K562 (cell line): Measurements from ENCODE around the gene BACH1. TPM values are rescaled to one million over a fixed set of nuclear protein-coding genes. Genes with fewer than 3 reads are reported as not detected.

ENCODE experiments used
- ATF2 ChIP-seq: sonication (generic); formaldehyde crosslinking; IDR thresholded peaks from 2 replicates; pipeline ENCODE4 v1.8.1; 2022; ENCODE audit warnings: missing genetic modification reagents
- DNMT1 ChIP-seq: fragments of 450-650 bp; IDR thresholded peaks from 2 replicates; pipeline ENCODE4 v1.6.1; 2016; ENCODE audit warnings: antibody characterized with exemption, mild to moderate bottlenecking
- HMG20B ChIP-seq: fragments of 250-450 bp; sonication (Bioruptor Pico); IDR thresholded peaks from 2 replicates; pipeline ENCODE4 v1.5.0; 2021; ENCODE audit warnings: mild to moderate bottlenecking
- MEF2D ChIP-seq: conservative IDR thresholded peaks from 2 replicates; pipeline ENCODE4 v1.6.1; 2016; ENCODE audit warnings: low read depth, missing genetic modification characterization, missing compliant biosample characterization
- PHF8 ChIP-seq: fragments of 200-600 bp; sonication (generic); IDR thresholded peaks from 2 replicates; pipeline ENCODE4 v1.6.1; 2012; ENCODE audit warnings: mixed run types, mild to moderate bottlenecking, inconsistent platforms, low read length, moderate library complexity, borderline replicate concordance
- PTRF ChIP-seq: fragments of 450-650 bp; IDR thresholded peaks from 2 replicates; pipeline ENCODE4 v1.6.1; 2016; ENCODE audit warnings: mild to moderate bottlenecking, missing genetic modification characterization, missing compliant biosample characterization
- RCOR1 ChIP-seq, 2 experiments: IDR thresholded peaks; 2 replicates each; pipeline ENCODE4 v1.6.1; 2012; ENCODE audit warnings: low read depth in 2 of 2, low read length in 2 of 2, borderline replicate concordance in 1 of 2, improper control_type of control experiment in 1 of 2
- ZBTB40 ChIP-seq, 2 experiments: fragments of 450-650 bp in 1 of 2; sonication (generic) in 1 of 2; formaldehyde crosslinking in 1 of 2; IDR thresholded peaks; 2 replicates each; pipeline versions ENCODE4 v1.7.1 to v1.9.0; 2016 to 2022; ENCODE audit warnings: inconsistent platforms in 1 of 2, mild to moderate bottlenecking in 1 of 2, missing genetic modification reagents in 1 of 2
- ZNF224 ChIP-seq: sonication (generic); formaldehyde crosslinking; IDR thresholded peaks from 2 replicates; pipeline ENCODE4 v1.8.0; 2022; ENCODE audit warnings: mild to moderate bottlenecking, missing genetic modification reagents
- ZNF316 ChIP-seq: fragments of 450-650 bp; IDR thresholded peaks from 2 replicates; pipeline ENCODE4 v1.6.1; 2016
- ZNF444 ChIP-seq: fragments of 250-450 bp; sonication (Bioruptor Pico); IDR thresholded peaks from 2 replicates; pipeline ENCODE4 v1.4.0; 2020; ENCODE audit warnings: mild to moderate bottlenecking, moderate library complexity
- polyA plus RNA-seq, 8 experiments: library from polyadenylated mRNA; depleted of rRNA in 4 of 8; stranded (reverse) in 5 of 8; unstranded in 3 of 8; fragments of >200 nt; fragmentation: Nextera tagmentation in 2 of 8; fragmentation: Illumina TruSeq in 1 of 8; extraction: Ambion mirVana in 2 of 8; extraction: Trizol in 1 of 8; gene quantifications; 2 replicates each; pipeline versions ENCODE4 v1.2.1 to v1.2.3, GENCODE V29; 2011 to 2014; ENCODE audit warnings: inconsistent platforms in 1 of 8, missing spikeins in 1 of 8
- total RNA-seq, 7 experiments: library from RNA; depleted of rRNA in 6 of 7; stranded (reverse); fragments of >200 nt in 6 of 7; fragmentation: Illumina TruSeq in 2 of 7; extraction: Trizol in 2 of 7; gene quantifications; 2 replicates each; pipeline versions ENCODE4 v1.2.1 to v1.2.3, GENCODE V29; 2011 to 2021; ENCODE audit warnings: low replicate concordance in 1 of 7
- TF ChIP-seq, protein P1 (sequence below): fragments of 250-450 bp; sonication (Bioruptor Pico); IDR thresholded peaks from 2 replicates; pipeline ENCODE4 v1.4.0; 2020; ENCODE audit warnings: mild to moderate bottlenecking, moderate library complexity

The BACH1 gene
- total and polyA plus RNA-seq, 9 of the 15 experiments (the other 6 are each of a cell fraction or from before 2014, with no cell fraction given) = 10.6 to 58.5 (median 28.6) TPM

DNA sequence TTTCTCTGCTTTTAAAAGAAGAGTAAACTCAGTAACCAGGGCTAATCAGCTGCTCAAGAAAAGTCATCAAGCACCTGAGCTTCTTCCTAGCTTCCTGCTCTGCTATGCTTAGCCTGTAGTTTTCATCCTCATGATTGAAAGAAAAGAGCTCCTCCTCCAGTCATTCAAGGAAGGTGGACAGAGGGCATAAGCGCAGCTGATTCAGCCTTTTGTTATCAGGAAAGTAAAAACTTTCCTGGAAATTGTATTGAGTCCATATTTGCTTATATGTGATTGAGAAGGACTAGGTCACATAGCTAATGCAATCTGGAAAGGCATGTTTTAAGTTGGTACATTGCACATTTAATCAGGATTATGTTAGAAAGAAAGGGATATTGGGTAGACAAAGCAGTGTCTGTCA lies 8.5 kb upstream of the BACH1 start (continued):
- TF ChIP-seq PHF8 (no peak), HMG20B (CRISPR knock-in tag) (no peak), ZNF444 (CRISPR knock-in tag) (no peak), RCOR1 (IDR thresholded peaks at IDR 0.05; ENCODE audit: borderline replicate concordance in 1 of 2, low read depth in 2 of 2, low read length in 2 of 2) (peak in 1 of 2 experiments; percentile 73; a peak in 1 of 4 replicates), ZNF224 (CRISPR knock-in tag) (no peak), ZNF316 (peak; percentile 51; the same call in 1 of the 2 replicates), ZBTB40 (IDR thresholded peaks at IDR 0.05) (no peak), ZBTB40 (CRISPR knock-in tag; IDR thresholded peaks at IDR 0.05) (no peak), PTRF (tag) (no peak), DNMT1 (no peak), MEF2D (tag) (no peak), ATF2 (CRISPR knock-in tag) (no peak)
- TF ChIP-seq, protein P1, sequence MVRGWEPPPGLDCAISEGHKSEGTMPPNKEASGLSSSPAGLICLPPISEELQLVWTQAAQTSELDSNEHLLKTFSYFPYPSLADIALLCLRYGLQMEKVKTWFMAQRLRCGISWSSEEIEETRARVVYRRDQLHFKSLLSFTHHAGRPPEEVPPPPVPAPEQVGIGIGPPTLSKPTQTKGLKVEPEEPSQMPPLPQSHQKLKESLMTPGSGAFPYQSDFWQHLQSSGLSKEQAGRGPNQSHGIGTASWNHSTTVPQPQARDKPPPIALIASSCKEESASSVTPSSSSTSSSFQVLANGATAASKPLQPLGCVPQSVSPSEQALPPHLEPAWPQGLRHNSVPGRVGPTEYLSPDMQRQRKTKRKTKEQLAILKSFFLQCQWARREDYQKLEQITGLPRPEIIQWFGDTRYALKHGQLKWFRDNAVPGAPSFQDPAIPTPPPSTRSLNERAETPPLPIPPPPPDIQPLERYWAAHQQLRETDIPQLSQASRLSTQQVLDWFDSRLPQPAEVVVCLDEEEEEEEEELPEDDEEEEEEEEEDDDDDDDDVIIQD = no peak
